Pancreas (tissue), 10 donors: Measurements from ENCODE around the gene EVA1B. TPM values are rescaled to one million over a fixed set of nuclear protein-coding genes. Genes with fewer than 3 reads are reported as not detected.

ENCODE experiments used
- ATAC-seq, 4 donors: fragments of 200-7000 bp; cut with Tn5 transposase; one replicate each; pipeline versions ENCODE4 v1.8.0 to v1.9.1; 2020; ENCODE audit warnings: mild to moderate bottlenecking in 4 of 4, moderate library complexity in 4 of 4
- DNase-seq, 6 donors: peaks; one replicate each; pipeline ENCODE4 v3.0.0-alpha.2; 2020
- FAIRE-seq: peaks from 2 replicates; lab custom pipeline; 2012; peaks lifted over from hg19 to GRCh38; lab: Jason Lieb, UNC
- H3K27ac ChIP-seq, 4 donors: fragments of 200-600 bp; sonication (generic); 1 replicate in 3 of 4; 2 replicates in 1 of 4; pipeline versions ENCODE4 v1.5.0 to v1.8.0; 2020
- H3K27me3 ChIP-seq, 4 donors: fragments of 200-600 bp; one replicate each; pipeline ENCODE4 v1.8.0; 2021
- H3K36me3 ChIP-seq, 3 donors: fragments of 200-600 bp; sonication (generic) in 1 of 3; one replicate each; pipeline versions ENCODE4 v1.5.0 to v1.8.0; 2020 to 2021
- H3K4me1 ChIP-seq, 3 donors: fragments of 200-600 bp; one replicate each; pipeline ENCODE4 v1.8.0; 2021
- H3K4me3 ChIP-seq, 4 donors: fragments of 200-600 bp; sonication (generic) in 2 of 4; one replicate each; pipeline versions ENCODE4 v1.5.0 to v1.8.0; 2020 to 2021
- H3K9me3 ChIP-seq, 4 donors: fragments of 200-600 bp; one replicate each; pipeline ENCODE4 v1.8.0; 2021
- CTCF ChIP-seq, 4 donors: fragments of 200-600 bp; sonication (generic) in 3 of 4; IDR thresholded peaks; one replicate each; pipeline versions ENCODE4 v1.5.0 to v1.8.0; 2021; ENCODE audit warnings: antibody characterized with exemption in 4 of 4
- WGBS, 2 donors: extraction: QIAGEN DNeasy Blood & Tissue Kit; methylation state at CpG; one replicate each; pipeline ENCODE4 v1.1.7; 2013; 5-methylcytosine and 5-hydroxymethylcytosine counted together
- intact Hi-C, 3 donors: fragments of 100-400 bp; cut with DNase I; formaldehyde crosslinking; loops; one replicate each; pipeline versions ENCODE4 v1.11.1 to v1.14.2; 2022
- polyA plus RNA-seq, 2 donors: library from polyadenylated mRNA; stranded (reverse); fragments of 200-250 nt; gene quantifications; one replicate each; pipeline ENCODE4 v1.2.3, GENCODE V29; 2013
- total RNA-seq, 6 donors: library from RNA; stranded (reverse); fragmentation: NEBNext Ultra II Directional in 4 of 6; extraction: Animal tissue kit (Norgen Biotek cat#: 25700) in 4 of 6; gene quantifications; one replicate each; pipeline versions ENCODE4 v1.2.1 to v1.2.4, GENCODE V29; 2021 to 2023
- donor health status: healthy with polysubstance abuse.
- donor health status: DM: no; HTN: no; CAD: no; lungs with moderate emphysema.
- donor health status: DM: no; HTN: no; CAD: no.
- donor health status: control.
- donor health status: control.
- donor health status: Bipolar disorder and iron deficiency.
- donor health status: DM: yes; HTN: yes; CAD: no.
- donor health status: DM: no; HTN: no; CAD: no.
- donor health status: DM: no; HTN: no; CAD: no.
- donor health status: DM: yes; HTN: yes; CAD: no.

The EVA1B gene
- total and polyA plus RNA-seq, 8 donors: 3.3 to 14.0 (median 6.6) TPM

GRCh38 chr1:36339215-36339614 lies 15.8 kb upstream of the EVA1B start:
- H3K27ac ChIP-seq: no peak overlapping the region
- WGBS, 2 donors: 71 to 80% methylated on average over 7 of the region's 7 CpGs
- no peak overlapping the region for H3K4me3 ChIP-seq
- peak in 1 of 6 donors; percentile 52 for DNase-seq
- FAIRE-seq: no peak
- H3K27me3 ChIP-seq: no peaks in the 10 kb centered on the region
- H3K36me3 ChIP-seq: peaks cover 0 to 18% (median under 1%) of the 10 kb centered on the region in 3 donors
- no peaks in the 10 kb centered on the region for H3K4me1 ChIP-seq
- TF ChIP-seq CTCF (IDR thresholded peaks at IDR 0.05): no peak
- peak in 1 of 4 donors; percentile 23 for ATAC-seq
- H3K9me3 ChIP-seq: no peaks in the 10 kb centered on the region
- intact Hi-C loops: no loop called here

DNA sequence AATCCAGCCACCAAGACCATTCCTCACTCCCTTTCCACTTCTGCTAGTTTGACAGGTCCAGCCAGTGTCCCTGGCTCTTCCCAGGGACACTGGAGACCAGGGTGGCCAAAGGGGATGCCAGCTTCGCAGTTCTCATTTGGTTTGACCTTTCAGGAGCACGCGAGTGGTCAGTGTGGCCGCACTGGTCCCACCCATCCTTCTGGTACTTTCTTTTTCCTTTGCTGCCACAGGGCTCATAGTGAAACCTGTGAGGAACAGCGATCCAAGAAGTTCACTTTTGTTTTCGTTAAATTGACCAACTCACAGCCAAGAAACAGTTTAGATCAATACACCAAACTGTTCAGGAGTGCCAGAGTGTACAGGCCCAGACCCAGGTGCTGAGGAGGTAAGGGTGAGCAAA lies 14.4 kb upstream of the EVA1B start:
- no peak for DNase-seq
- H3K4me3 ChIP-seq: no peak overlapping the region
- no peak for TF ChIP-seq CTCF (IDR thresholded peaks at IDR 0.05)
- FAIRE-seq: no peak
- H3K36me3 ChIP-seq: peaks cover 0 to 7% (median 0%) of the 10 kb centered on the region in 3 donors
- H3K27ac ChIP-seq: no peak overlapping the region
- no peaks in the 10 kb centered on the region for H3K4me1 ChIP-seq
- H3K9me3 ChIP-seq: no peaks in the 10 kb centered on the region
- 78 to 86% methylated on average over 6 of the region's 6 CpGs for WGBS, 2 donors
- H3K27me3 ChIP-seq: no peaks in the 10 kb centered on the region
- no peak for ATAC-seq
- intact Hi-C loops: no loop called here

GRCh38 chr1:36330940-36331339 lies 7.5 kb upstream of the EVA1B start:
- no peak overlapping the region for H3K4me3 ChIP-seq
- DNase-seq (no peak), ATAC-seq (no peak), FAIRE-seq (no peak)
- H3K27me3 ChIP-seq: no peaks in the 10 kb centered on the region
- no peaks in the 10 kb centered on the region for H3K36me3 ChIP-seq
- H3K9me3 ChIP-seq: no peaks in the 10 kb centered on the region
- intact Hi-C loops: no loop called here
- 84 to 92% methylated on average over 15 of the region's 15 CpGs for WGBS, 2 donors
- no peak overlapping the region for H3K27ac ChIP-seq
- TF ChIP-seq CTCF (IDR thresholded peaks at IDR 0.05): no peak
- H3K4me1 ChIP-seq: no peaks in the 10 kb centered on the region

DNA sequence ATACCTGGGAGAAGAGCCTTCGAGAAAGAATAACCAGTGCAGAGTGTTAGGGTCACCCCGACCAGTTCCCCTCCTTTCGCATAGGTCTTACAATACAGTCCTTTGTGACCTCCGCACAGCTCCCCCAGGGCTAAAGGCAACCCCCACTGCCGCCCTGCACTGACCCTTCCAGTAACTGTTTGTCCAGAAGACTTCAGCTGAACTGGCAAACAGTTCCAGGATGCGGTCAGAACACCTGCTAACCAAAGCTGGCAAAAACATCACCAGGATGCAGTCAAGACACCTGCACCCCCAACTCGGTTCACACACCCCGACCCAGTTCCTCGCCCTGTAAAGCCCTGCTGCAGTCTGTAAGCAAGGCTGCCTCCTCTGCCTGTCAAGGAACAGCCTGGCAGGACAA lies 6.4 kb upstream of the EVA1B start:
- WGBS, 2 donors: 85 to 87% methylated on average over 9 of the region's 9 CpGs

More for the DNA sequence above, 6.4 kb upstream of the EVA1B start:
- Histone ChIP-seq H3K27me3 (no peaks in the 10 kb centered on the region), H3K4me3 (no peak overlapping the region), H3K36me3 (no peaks in the 10 kb centered on the region), H3K27ac (no peak overlapping the region), H3K4me1 (no peaks in the 10 kb centered on the region), H3K9me3 (no peaks in the 10 kb centered on the region)
- intact Hi-C loops: no loop called here
- ATAC-seq (no peak), FAIRE-seq (no peak), DNase-seq (no peak)
- no peak for TF ChIP-seq CTCF (IDR thresholded peaks at IDR 0.05)
